GM10847 (cell line): Measurements from ENCODE around the gene PNCK.

Experiments
- POLR2A ChIP-seq: IDR thresholded peaks from 2 replicates; pipeline ENCODE4 v1.6.1; 2011; ENCODE audit not compliant: insufficient read length; ENCODE audit errors: extremely low read depth

PNCK gene

DNA sequence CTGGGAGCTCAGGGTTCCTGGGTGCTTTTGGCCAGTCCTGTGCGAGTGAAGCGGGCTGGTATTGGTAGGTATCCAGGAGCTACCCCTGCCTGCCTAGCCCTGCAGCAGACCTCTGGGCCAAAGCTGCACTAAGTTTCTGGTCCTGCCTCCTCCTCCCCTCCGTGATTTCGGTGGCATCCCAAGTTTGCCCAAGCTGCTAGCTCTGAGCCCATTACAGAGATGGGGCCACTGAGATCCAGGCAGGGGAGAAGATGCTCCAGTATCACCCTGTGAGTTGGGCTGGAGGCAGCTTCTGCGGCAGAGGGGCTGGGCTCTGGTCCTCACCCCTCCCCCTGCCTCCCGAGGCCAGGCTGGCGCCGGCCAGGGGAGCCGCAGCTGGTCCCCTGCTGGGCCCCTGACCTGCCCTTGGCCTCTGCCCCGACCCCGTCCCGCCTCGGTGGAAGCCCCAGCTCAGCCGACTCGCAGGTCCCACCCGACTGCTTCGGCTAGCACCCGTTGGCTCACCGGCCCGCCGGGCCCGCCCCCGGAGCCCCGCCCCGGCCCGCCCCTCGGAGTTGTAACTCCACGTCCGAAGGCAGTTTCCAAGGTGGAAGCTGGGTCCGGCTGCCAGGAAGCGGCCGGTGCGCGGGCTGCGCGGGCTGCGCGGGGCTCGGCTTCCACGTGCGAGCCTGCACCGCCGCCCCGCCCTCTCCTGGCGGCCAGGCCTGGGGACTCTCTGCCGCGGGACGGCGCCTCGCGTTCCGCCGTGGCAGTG lies 26.8 kb downstream of the PNCK start, which contains the start of gene DUSP9:
DUSP9 (plus strand) TSS at position 584 of the 754 bp plus-strand sequence. CDS start 751 bp downstream, outside the sequence.
- TF ChIP-seq POLR2A, result no peak

DNA sequence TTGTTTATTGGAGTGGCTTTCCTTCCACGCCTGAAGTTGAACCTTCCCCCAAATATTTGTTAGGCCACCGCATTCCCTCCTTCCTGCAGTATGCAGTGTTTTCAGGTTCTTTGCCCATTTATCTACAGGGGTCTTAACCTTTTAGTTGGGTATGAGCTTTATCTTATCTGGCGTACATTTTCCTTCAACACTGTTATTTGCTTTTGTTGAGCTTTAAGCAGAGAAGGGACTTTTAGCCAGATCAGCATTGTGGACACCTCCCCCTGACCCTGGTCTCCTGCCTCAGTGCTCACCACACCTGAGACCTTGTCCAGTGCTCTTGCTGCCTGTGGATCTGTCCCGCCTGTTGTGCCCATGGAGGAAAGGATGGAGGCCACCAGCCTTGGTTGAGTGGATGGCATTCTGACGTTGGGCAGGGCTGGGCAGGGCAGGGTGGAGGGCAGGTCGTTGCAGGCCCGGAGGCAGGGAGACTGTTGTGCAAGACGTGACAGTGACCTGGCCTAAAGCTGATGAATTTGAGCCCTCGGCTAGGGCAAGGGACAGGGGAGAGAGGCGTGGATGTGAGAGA lies 27.6 kb downstream of the PNCK start:
- TF ChIP-seq POLR2A, result no peak

DNA sequence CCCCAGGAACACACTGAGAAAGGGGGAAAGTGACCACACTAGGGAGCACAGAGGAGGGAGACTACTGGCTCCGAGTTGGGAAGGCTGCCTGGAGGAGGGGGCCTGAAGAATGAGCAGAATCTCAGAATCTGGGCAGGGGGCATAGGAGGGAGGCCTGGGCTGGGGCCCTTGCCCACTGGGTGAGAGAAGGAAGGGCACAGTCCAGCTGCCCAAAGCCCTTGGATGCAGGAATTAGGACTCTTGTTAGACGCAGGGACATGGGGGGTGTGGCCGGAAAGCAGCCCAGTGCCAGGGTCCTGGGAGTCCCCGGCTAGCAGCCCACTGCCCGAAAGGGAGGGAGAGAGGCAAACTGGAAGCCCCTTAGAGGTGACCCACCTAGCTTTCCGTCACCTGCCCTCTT lies 28.5 kb downstream of the PNCK start:
- no peak for TF ChIP-seq POLR2A

DNA sequence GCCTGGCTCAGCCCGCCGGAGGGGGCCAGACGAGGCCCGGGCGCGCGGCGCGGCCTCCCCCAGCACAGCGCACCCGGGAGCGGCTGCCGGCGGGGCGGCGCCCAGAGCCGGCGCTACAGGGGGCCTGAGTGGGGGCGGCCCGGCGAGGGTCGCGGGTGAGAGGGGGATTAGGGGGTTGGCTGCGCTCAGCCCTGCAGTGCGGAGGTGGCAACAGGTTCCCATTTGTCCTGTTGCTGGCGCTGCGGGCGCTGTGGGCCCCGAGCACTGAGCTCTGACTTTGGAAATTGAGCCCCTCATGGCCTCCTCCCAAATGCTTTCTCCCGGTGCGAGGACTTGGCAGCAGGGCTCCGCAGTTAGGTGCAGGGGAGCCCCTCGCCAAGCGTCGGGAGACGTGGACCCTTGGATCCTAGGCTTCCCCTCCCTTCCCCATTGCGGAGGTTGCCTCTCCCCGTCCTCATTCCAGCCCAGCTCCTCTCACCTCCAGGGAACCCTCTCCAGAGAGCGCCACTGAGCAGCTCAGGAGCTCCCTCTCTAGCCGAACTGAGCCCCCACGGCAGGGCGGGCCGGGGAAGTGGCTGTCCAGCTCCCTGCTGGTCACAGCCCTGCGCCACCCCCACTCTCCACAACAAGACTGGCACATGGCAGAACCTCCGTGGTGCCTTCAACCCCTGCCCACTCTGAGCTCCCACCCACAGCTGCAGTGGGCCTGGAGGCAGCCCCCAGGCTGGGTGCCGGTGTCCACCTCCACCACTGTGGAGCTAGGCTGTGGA lies 29.1 kb downstream of the PNCK start:
- no peak for TF ChIP-seq POLR2A

DNA sequence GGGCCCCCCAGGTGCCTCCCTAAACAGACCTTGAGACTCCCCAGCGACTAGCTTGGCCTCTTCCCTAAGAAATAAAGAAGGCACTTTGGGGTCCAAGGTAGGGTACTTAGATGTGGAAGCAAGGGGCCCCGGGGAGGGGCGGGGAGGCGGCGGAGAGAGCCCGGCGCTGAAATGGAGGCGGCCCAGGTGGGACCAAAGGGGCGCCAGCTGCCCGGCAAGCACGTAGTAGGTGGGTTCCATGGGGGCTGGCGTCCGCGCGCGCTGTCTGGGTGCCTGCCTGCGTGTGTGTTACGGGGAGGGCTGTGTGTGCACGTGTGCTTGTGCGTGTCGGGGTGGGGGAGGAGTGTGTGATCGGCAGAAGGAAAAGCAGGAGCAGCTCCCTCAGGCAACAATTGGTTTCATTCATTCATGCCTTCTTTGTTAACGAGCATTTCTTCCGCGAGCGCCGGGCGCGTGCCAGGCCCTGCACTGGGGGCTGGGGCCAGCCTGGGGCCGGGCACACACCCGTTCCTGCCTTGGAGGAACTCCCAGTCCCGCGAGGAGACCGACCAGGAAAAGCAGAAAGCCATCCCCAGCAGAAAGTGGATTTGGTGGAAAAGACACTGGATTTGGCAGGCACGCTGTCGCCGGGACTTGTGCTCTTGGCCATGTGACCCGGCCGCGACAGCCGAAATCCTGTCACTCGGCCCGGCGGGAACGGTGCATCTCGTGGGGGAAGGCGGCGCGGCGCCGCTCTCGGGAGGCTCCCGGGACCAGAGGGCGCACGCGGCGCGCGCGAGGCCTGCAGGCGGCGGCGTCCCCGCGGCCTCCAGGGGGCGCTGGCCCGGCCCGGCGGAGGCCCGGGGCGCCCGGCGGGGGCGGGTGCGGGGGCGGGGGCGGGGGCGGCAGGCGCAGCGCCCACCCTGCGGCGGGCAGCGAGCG lies 29.9 kb downstream of the PNCK start:
- no peak for TF ChIP-seq POLR2A

DNA sequence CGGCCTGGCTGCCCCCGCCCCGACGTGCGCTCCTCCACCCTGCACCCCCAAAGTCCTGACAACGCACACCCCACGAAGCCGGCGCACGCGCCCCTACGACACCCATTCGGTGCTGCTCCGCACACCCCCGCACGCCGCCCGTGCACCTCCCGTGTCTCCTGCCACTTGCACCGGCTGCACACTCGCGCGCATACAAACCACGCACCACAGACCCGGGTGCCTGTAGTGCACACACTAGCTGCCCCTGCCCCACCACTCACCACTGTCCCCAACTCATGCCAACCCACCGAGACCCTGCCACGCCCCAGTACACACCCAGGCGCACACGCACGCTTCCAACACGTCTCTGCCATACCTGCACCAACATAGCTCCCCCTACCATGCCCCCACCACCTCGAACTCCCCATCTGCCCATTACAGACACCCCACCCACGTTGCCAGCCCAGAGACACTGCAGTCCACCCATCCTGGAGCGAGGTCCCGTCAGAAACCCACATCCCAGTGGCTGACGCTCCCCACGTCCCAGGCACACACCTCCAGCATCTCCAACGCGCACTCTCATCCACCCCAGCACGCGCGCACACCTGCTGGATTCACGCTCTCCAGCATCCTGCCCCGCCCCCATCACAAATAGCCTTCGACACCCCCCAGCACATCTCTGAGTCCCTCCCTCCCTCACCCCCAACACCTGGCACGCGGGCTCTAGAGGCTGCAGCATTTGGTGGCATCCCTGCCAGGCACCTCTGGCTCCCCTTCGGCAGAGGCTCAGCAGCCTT lies 30.8 kb downstream of the PNCK start:
- no peak for TF ChIP-seq POLR2A

DNA sequence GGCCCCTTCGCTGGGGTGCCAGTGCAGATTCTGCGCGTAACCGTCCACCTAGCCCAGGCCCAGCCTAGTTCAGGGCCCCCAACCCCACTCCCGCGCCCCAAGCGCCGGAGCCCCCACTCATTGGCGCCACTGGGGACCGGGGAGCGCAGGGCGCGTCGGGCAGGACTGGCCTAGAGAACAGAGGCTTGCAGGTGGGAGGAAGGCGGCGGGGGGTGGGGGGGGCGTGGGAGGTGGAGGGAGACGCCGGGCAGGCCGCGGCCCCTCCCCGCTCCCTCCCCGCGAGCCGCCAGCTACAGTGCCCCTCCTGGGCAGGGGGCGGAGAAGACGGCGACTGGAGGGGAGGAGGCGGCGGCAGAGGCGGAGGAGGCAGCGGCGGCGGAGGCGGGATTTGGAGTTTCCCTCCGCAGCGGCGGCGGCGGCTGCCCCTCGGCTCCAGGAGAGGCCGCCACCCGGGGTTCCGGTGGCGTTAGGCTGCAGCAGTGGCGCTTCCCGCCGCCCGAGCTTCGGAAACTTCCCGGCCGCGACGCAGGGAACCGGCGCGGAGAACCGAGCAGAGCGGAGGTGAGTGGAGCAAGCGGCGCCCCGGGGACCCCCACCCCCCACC lies 31.5 kb downstream of the PNCK start:
- no peak for TF ChIP-seq POLR2A

DNA sequence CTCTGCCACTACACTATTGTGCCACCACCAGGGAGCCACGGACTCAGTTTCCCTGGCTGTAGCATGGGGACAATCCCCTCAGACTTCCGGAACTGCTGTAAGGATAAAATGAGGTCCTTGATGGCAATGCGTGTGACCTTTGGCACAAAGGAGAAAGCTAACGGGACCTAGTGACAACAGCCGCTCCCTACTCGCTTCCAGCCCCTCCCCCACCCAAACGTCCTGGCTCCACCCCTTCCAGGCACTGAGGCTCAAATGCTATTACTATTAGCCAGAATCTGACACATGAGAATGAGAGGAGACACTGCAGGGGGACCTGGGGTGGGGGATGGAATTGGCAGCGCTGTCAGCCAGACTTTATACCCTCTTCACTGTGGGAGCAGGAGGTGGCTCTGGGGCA lies 32.0 kb downstream of the PNCK start:
- TF ChIP-seq POLR2A, result no peak

DNA sequence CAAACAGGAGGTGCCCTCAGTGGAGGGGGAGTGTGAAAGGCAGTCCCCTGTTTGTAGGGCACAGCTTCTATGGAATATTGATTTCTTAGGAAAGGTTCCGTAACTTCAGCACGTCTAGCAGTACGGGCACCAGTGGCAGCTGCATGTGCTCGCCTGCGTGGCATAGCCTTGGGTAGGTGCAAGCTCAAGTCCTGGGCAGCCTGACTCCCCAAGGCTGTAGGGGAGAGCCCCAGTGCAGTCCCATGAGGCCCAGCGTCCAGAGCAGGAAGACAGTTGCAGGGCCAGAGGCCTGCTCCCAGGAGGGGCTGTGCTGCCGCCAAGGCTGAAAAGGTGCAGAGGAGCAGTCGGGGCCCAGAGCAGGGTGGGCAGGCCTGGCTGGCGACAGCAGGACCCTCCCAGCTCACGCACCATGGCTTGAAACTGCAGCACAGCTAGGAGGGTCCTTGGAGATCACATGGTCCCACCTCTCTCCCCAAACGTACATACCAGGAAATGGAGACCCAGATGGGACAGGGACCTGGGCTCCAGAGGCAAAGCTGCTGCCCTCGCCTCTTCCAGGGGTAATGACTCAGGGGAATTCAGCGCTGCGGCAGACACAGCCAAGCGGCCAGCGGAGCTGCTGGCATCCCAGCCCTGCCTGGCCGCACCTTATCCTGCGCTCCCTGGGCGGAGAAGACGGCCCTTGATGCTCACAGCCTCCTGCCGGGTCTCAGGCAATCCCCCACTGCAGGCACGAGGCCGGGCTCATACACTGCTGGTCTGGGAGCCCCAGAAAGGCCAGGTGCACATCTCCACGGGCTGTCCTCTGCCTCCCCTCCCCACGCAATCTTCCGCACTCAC lies 32.7 kb downstream of the PNCK start:
- no peak for TF ChIP-seq POLR2A

DNA sequence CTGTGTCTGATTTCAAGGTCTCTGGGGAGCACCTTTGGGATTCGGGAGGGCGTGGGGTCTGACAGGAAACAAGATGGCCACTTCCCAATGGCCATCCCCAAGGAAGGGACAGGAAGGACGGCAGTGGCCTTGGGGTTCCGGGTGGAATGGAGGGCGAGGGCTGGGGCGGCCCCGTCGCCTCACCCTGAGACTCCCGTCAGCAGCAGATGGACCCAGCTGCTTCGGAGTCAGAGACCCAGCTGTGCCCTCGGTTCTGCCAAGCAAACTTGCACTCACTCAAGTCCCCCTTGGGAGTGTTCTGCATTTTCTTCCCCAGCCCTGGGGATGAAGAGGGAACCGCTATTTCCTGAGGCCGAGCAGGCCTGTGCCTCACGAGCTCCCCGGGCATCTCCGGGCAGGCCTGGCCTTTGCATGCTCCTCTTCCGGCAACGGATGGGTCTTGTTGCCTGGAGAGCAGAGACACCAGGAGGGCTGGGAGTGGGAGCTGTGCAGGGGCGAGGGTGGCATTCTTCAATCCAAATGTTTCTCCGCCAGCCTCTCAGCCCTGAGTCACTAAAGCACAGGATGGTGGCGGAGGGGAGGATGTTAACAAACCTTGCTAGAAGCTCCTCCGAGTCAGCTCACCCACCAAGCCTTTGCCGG lies 33.4 kb downstream of the PNCK start:
- TF ChIP-seq POLR2A, result no peak

DNA sequence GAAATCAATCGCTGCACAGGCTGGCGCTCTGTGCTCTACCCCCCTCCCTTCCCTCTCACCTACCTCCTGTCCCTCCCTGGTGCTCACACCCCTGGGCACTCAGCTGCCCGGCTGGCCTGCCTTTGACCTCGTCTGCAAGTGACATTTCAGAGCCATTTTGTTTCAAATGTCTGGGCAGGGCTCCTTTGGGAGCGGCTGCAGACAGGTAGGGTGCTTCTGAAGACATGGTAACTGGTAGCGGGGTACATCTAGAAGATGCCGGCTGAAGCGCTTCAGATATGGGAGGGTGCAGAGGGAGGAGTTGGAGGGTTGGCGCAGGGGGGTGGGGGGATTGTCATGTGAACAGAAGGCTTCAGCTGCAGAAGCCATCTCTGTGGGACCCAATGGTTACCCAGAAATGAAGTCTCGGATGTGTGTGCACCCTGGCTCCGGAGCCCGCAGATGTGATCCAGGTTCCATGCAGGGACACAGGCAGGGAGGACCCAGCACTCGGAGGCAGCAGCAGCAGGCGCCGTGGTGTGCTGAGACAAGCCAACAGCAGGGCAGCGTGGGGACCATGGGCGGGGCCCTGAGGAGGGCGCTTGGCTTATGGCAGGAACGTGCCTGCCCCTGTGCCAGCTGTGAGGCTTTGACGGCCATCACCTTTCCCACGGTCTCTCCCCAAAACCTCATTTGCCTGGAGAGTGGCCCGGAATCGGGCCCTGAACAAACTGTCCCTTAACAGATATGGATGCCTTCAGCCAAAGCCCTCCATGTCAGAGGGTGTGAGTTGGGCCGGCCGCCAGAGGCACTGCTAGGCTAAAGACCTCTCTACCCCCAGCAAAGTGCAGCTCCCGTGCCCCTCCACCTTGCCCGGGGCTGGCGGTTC lies 34.2 kb downstream of the PNCK start:
- no peak for TF ChIP-seq POLR2A
